ENCODE data around the gene CWC27. TPM values are rescaled to one million over a fixed set of nuclear protein-coding genes. Genes with fewer than 3 reads are reported as not detected.

Gene CWC27
- total and polyA plus RNA-seq, 2 donors from 2014 or later = 16.5 to 17.3 TPM

DNA sequence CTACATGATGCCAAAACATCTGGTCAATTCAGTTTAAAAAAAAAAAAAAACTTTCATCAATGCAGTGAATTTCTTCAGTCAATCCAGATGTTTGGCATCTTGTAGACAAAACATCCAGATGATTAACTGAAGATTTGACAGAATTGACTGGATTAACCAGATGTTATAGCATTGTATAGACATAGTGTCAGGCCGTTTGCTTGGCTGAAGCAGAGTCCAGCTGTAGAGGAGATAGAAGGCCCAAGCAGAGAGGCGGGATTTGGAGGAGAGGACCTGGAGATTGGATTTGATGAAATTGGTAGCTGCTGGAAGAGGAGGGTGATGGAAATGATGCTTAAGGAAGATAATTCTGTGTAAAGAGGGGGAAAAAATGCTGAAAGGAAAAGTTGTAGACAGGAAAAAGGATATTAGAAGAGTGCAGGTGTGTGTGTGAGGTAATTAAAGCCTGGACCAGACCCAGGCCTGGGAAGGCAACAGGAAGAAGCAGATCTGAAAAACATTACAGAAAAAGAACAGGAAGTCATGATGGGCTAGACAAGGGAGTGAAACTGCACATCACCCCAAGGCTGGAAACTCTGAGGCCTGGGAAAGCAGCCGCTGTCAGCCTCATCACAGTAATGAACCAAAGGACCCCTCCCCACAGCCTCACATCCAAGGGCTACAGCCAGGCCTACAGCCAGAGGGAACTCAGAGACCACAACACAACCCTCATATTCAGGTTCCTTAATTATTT, 258.3 kb downstream of the CWC27 start:
- H3K27ac ChIP-seq (ENCODE audit: low read depth in 2 of 2, low read length in 2 of 2) = no peak overlapping the region
- H3K27me3 ChIP-seq (ENCODE audit: control insufficient read depth, insufficient read depth, low read length) = no peaks in the 10 kb centered on the region
- TF ChIP-seq, protein P1, sequence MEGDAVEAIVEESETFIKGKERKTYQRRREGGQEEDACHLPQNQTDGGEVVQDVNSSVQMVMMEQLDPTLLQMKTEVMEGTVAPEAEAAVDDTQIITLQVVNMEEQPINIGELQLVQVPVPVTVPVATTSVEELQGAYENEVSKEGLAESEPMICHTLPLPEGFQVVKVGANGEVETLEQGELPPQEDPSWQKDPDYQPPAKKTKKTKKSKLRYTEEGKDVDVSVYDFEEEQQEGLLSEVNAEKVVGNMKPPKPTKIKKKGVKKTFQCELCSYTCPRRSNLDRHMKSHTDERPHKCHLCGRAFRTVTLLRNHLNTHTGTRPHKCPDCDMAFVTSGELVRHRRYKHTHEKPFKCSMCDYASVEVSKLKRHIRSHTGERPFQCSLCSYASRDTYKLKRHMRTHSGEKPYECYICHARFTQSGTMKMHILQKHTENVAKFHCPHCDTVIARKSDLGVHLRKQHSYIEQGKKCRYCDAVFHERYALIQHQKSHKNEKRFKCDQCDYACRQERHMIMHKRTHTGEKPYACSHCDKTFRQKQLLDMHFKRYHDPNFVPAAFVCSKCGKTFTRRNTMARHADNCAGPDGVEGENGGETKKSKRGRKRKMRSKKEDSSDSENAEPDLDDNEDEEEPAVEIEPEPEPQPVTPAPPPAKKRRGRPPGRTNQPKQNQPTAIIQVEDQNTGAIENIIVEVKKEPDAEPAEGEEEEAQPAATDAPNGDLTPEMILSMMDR (IDR thresholded peaks at IDR 0.05; ENCODE audit: borderline replicate concordance, extremely low read depth, insufficient read depth) = no peak
- no peaks in the 10 kb centered on the region for H3K36me3 ChIP-seq (ENCODE audit: control insufficient read depth in 2 of 3, insufficient read depth in 3 of 3, low read length in 3 of 3)
- H3K4me3 ChIP-seq (ENCODE audit: low read length in 3 of 3) = no peak overlapping the region
- H3K9me3 ChIP-seq (ENCODE audit: control insufficient read depth in 2 of 3, insufficient read depth in 1 of 3, low read length in 3 of 3) = no peaks in the 10 kb centered on the region
- no peaks in the 10 kb centered on the region for H3K4me1 ChIP-seq (ENCODE audit: control insufficient read depth in 2 of 3, insufficient read depth in 2 of 3, low read depth in 1 of 3, low read length in 3 of 3)
- H3K9ac ChIP-seq (ENCODE audit: low read length in 3 of 3) = no peak overlapping the region
- no peak for DNase-seq
- intact Hi-C loops (cut with DNase I) = no loop called here
- FAIRE-seq = no peak

DNA sequence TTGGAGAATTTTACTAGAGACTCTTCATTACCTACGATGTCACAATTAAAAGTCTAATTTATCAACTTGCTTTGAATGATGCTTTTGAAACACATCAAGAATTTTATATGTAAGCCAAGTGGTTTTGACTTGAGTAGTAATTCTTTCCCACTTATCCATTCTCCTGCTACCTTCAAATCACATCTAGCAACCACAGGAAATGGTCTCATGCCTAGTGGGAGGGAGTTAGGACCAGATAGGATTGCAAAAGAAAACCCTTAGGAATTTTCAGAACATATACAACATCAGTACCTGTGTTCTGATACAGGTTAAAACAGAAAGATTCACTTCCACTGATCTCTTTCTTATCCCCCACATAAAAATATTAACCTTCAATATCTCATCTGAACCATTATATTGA, 260.4 kb downstream of the CWC27 start:
- no peak overlapping the region for H3K27ac ChIP-seq (ENCODE audit: low read depth in 2 of 2, low read length in 2 of 2)
- FAIRE-seq (no peak), DNase-seq (no peak)
- intact Hi-C loops (cut with DNase I) = no loop called here
- H3K9ac ChIP-seq (ENCODE audit: low read length in 3 of 3) = no peak overlapping the region
- H3K27me3 ChIP-seq (ENCODE audit: control insufficient read depth, insufficient read depth, low read length) = no peaks in the 10 kb centered on the region
- no peaks in the 10 kb centered on the region for H3K4me1 ChIP-seq (ENCODE audit: control insufficient read depth in 2 of 3, insufficient read depth in 2 of 3, low read depth in 1 of 3, low read length in 3 of 3)
- H3K9me3 ChIP-seq (ENCODE audit: control insufficient read depth in 2 of 3, insufficient read depth in 1 of 3, low read length in 3 of 3) = no peaks in the 10 kb centered on the region
- TF ChIP-seq, protein P1 (IDR thresholded peaks at IDR 0.05; ENCODE audit: borderline replicate concordance, extremely low read depth, insufficient read depth) = no peak
- H3K36me3 ChIP-seq (ENCODE audit: control insufficient read depth in 2 of 3, insufficient read depth in 3 of 3, low read length in 3 of 3) = no peaks in the 10 kb centered on the region
- H3K4me3 ChIP-seq (ENCODE audit: low read length in 3 of 3) = no peak overlapping the region

DNA sequence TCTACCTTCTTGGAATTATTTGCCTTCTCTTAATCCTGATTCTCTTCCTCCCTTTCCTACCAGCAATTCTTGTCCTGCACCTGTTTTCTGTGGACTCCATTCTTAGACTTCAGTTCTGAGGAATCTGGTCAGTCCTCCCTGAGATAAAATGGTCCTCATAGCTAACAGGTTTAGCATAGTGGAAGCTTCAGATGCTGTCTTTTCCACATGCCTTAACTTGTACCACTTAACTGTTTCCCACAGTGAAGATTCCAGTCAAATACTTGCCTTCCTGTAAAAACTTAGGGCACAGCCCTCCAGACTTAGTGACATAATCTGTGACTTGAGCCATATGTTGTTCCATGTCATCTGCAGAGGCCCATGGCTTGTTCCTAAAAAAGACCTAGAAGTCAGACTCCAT, 261.3 kb downstream of the CWC27 start:
- Histone ChIP-seq H3K27me3 (ENCODE audit: control insufficient read depth, insufficient read depth, low read length) (no peaks in the 10 kb centered on the region), H3K4me3 (ENCODE audit: low read length in 3 of 3) (no peak overlapping the region), H3K36me3 (ENCODE audit: control insufficient read depth in 2 of 3, insufficient read depth in 3 of 3, low read length in 3 of 3) (no peaks in the 10 kb centered on the region), H3K4me1 (ENCODE audit: control insufficient read depth in 2 of 3, insufficient read depth in 2 of 3, low read depth in 1 of 3, low read length in 3 of 3) (peaks cover 0 to 7% (median 0%) of the 10 kb centered on the region in 3 donors), H3K27ac (ENCODE audit: low read depth in 2 of 2, low read length in 2 of 2) (no peak overlapping the region), H3K9me3 (ENCODE audit: control insufficient read depth in 2 of 3, insufficient read depth in 1 of 3, low read length in 3 of 3) (no peaks in the 10 kb centered on the region), H3K9ac (ENCODE audit: low read length in 3 of 3) (no peak overlapping the region)
- no peak for FAIRE-seq
- intact Hi-C loops (cut with DNase I) = no loop called here
- DNase-seq = no peak
- TF ChIP-seq, protein P1 (IDR thresholded peaks at IDR 0.05; ENCODE audit: borderline replicate concordance, extremely low read depth, insufficient read depth) = no peak

All from kidney (tissue), 14 donors.